Measurements from ENCODE around the gene MAGI2.

Gene MAGI2

DNA sequence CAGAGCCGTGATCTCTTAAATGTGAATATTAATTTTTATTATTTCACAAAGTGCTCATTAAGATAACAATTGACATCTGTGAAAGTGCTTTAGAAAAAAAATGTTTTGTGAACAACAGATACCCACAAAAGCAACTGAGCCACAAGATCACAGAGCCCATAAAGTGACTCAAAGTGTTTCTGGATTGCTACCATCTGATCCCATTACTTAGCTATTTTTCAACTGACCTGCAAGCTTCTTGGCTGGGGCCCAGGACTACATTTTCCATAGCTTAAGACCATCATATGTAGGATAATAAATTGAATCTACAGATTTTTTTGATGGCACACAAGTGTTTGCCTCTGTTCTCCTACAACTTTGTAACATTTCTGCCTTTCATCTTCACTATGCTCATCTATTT lies 980.4 kb downstream of the MAGI2 start:
- H3K4me3 ChIP-seq (ENCODE audit: low read length), result no peak overlapping the region
- TF ChIP-seq, protein P1, sequence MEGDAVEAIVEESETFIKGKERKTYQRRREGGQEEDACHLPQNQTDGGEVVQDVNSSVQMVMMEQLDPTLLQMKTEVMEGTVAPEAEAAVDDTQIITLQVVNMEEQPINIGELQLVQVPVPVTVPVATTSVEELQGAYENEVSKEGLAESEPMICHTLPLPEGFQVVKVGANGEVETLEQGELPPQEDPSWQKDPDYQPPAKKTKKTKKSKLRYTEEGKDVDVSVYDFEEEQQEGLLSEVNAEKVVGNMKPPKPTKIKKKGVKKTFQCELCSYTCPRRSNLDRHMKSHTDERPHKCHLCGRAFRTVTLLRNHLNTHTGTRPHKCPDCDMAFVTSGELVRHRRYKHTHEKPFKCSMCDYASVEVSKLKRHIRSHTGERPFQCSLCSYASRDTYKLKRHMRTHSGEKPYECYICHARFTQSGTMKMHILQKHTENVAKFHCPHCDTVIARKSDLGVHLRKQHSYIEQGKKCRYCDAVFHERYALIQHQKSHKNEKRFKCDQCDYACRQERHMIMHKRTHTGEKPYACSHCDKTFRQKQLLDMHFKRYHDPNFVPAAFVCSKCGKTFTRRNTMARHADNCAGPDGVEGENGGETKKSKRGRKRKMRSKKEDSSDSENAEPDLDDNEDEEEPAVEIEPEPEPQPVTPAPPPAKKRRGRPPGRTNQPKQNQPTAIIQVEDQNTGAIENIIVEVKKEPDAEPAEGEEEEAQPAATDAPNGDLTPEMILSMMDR (conservative IDR thresholded peaks at IDR 0.05; ENCODE audit: low read length), result no peak
- peak; percentile 53 for DNase-seq (ENCODE audit: low read depth)

DNA sequence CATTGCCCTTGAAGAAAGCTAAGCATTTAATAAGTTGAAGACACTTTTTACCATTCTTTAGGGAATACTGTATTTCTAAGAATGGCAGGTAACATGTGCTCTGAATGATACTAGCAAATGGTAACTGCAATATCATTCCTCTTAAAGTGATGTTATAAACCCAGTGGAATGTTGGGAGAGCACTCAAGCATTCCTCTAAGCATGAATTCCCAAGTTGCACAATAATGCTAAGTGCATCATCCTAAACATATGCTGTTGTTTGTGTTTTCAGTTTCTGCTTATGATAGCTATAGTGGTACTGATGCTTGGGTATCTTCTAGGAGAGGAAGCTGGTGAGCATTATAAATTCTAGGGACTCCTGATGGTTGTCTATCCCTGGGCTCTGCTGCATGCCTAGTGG lies 980.9 kb downstream of the MAGI2 start:
- DNase-seq (ENCODE audit: low read depth), result peak; percentile 94

DNA sequence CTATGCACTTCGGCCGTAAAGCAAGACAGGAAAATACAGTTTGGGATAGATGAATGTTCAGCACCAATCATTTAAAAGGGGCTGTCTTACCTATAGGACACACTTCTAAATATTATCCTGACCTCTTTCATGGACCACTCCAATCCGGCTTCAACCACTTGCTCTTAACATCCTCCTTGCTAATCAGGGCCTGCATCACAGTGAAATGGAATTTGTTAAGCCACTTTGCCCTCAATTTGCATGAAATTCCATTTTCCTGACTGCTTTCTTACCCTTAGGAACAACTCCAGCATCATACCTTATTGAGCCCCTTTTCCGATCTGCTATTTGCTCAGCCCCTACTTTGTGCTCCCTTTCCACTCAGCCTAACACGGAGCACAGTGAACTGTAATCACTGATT lies 987.6 kb downstream of the MAGI2 start:
- DNase-seq (ENCODE audit: low read depth), result no peak
- TF ChIP-seq, protein P1 (conservative IDR thresholded peaks at IDR 0.05; ENCODE audit: low read length), result no peak
- H3K4me3 ChIP-seq (ENCODE audit: low read length), result no peak overlapping the region

More for the DNA sequence above, 980.9 kb downstream of the MAGI2 start:
- TF ChIP-seq, protein P1 (conservative IDR thresholded peaks at IDR 0.05; ENCODE audit: low read length), result no peak
- H3K4me3 ChIP-seq (ENCODE audit: low read length), result no peak overlapping the region

DNA sequence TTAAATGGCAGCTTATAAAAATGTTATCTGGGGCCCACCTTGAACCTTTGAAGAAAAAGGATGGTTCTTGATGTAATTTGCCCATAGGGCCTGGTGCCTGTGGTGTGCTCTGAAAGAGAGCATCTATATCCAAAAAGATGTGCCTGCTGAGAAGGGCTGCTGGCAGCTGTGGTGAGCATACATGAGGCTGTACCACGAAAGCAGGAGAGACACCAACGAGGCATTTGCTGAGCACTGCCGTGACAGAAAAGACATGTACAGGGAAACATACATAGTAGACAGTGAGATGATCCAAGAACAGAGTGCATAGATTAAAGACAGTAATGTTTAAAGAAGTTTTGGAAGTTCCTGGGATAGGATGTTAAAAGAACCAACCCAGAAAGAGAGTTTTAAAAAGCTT lies 990.4 kb downstream of the MAGI2 start:
- DNase-seq (ENCODE audit: low read depth), result no peak
- H3K4me3 ChIP-seq (ENCODE audit: low read length), result no peak overlapping the region
- TF ChIP-seq, protein P1 (conservative IDR thresholded peaks at IDR 0.05; ENCODE audit: low read length), result no peak

DNA sequence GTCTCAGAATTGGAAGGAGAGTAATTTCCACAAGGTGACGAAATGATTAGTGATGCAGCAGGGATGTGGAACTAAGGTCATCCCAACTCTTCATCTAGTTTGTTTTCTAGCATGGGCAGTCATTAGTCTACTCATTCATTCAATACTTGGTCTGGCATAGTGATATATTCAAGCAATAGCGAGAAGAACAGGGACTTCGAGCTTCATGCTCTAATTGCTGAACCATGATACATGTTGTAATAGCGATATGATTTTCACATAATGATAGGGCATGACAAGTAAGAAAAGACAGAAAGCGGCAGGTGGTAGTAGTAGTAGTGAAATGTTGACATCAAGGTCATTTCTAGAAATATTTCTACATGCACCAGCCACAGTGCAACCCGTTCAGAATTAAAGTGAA lies 1002.8 kb downstream of the MAGI2 start:
- no peak for DNase-seq (ENCODE audit: low read depth)
- TF ChIP-seq, protein P1 (conservative IDR thresholded peaks at IDR 0.05; ENCODE audit: low read length), result no peak
- no peak overlapping the region for H3K4me3 ChIP-seq (ENCODE audit: low read length)

DNA sequence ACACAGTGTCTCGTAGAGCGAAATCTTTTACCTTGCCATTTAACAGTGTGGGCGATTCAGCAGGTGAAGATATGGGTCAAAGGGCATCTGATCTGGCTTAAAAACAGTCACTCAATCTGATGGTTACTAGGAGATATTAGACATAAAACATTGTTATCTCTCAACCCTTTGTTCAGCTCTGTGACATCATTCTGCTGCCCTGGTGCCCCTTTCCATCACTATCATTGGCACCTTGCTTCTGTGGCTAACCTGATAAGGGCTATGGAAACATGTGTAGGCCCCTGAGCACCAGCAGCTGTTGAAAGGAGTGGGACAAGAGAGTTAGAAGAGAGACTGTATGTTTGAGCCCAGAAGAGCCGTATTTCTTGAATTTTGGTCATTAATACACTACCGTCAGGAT lies 1004.6 kb downstream of the MAGI2 start:
- TF ChIP-seq, protein P1 (conservative IDR thresholded peaks at IDR 0.05; ENCODE audit: low read length), result no peak
- H3K4me3 ChIP-seq (ENCODE audit: low read length), result no peak overlapping the region
- DNase-seq (ENCODE audit: low read depth), result no peak

DNA sequence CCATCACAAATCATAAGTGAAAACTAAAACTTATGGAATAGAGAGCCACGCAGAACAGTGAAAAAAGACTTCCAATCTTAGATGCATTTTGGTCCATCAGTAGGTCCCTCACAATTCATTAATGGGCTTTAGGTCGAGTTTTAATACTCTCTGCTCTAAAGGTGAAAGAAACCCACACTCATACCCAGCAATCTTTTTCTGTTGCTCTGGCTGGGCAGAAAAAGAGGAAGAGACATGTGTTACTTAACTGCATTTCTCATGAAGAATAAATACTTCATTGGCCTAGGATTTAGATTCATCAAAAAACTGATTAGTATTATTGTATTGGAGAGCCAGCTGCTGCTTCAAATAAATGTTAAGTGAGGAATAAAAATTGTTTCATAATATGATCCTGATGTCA lies 1009.2 kb downstream of the MAGI2 start:
- no peak for DNase-seq (ENCODE audit: low read depth)
- no peak overlapping the region for H3K4me3 ChIP-seq (ENCODE audit: low read length)
- TF ChIP-seq, protein P1 (conservative IDR thresholded peaks at IDR 0.05; ENCODE audit: low read length), result no peak
